GM12865 (cell line): Measurements from ENCODE around the gene LSM4.

Source experiments
- DNase-seq: peaks from one replicate; pipeline ENCODE4 v3.0.0; 2010; ENCODE audit warnings: low read depth
- H3K4me3 ChIP-seq: 2 replicates; pipeline ENCODE4 v1.5.1; 2011; ENCODE audit warnings: mild to moderate bottlenecking, low read depth, low read length, control low read depth
- CTCF ChIP-seq: IDR thresholded peaks from 2 replicates; pipeline ENCODE4 v1.5.1; 2011; ENCODE audit warnings: low read length, control low read depth, low read depth, inconsistent platforms; ENCODE audit not compliant: insufficient read depth; ENCODE audit errors: missing control alignments

The LSM4 gene

GRCh38 chr19:18306209-18306887, 16.5 kb downstream of the LSM4 start:
- no peak for TF ChIP-seq CTCF
- peak; percentile 51 for DNase-seq
- H3K4me3 ChIP-seq: peak overlapping the region; percentile 19

- DNase-seq: peak; percentile 81
- TF ChIP-seq CTCF: no peak
- H3K4me3 ChIP-seq: peak overlapping the region; percentile 68
Measured at GRCh38 chr19:18304458-18305310, 18.2 kb downstream of the LSM4 start.

- DNase-seq: no peak
- H3K4me3 ChIP-seq: peak overlapping the region; percentile 68
- no peak for TF ChIP-seq CTCF
Measured at GRCh38 chr19:18304208-18304457, 18.7 kb downstream of the LSM4 start.

GRCh38 chr19:18301718-18302111, 21.2 kb downstream of the LSM4 start:
- no peak overlapping the region for H3K4me3 ChIP-seq
- no peak for TF ChIP-seq CTCF
- DNase-seq: no peak

- no peak for DNase-seq
- H3K4me3 ChIP-seq: no peak overlapping the region
- no peak for TF ChIP-seq CTCF
Measured at GRCh38 chr19:18300930-18301717, 21.8 kb downstream of the LSM4 start.

- no peak for TF ChIP-seq CTCF
- DNase-seq: no peak
Measured at GRCh38 chr19:18299654-18300053, 23.2 kb downstream of the LSM4 start.

More at GRCh38 chr19:18299654-18300053, 23.2 kb downstream of the LSM4 start:
- no peak overlapping the region for H3K4me3 ChIP-seq
